ENCODE results near the gene ZBTB2. TPM values are rescaled to one million over a fixed set of nuclear protein-coding genes. Genes with fewer than 3 reads are reported as not detected.

ZBTB2 gene
- total RNA-seq, 1 donor from 2014 or later = 11.6 TPM

GRCh38 chr6:151338651-151339200 is 52.6 kb downstream of the ZBTB2 start:
- DNase-seq (ENCODE audit: low spot score) = no peak
- H3F3A ChIP-seq (ENCODE audit: low read depth) = no peaks in the 10 kb centered on the region
- H3K4me3 ChIP-seq = no peak overlapping the region
- no peaks in the 10 kb centered on the region for H3K36me3 ChIP-seq
- no peak overlapping the region for H2AFZ ChIP-seq (replicated peaks)
- H3K27me3 ChIP-seq = no peaks in the 10 kb centered on the region
- Mint-ChIP-seq H3K27me3 (ENCODE audit: insufficient read depth, low read depth) (peaks cover 3% of the 10 kb centered on the region), H3K27ac (no peak overlapping the region), H3K4me1 (peaks cover 7% of the 10 kb centered on the region), H3K9me3 (no peaks in the 10 kb centered on the region), H3K36me3 (peaks cover 13% of the 10 kb centered on the region), H3K4me3 (no peak overlapping the region)
- H3K27ac ChIP-seq = no peak overlapping the region
- H3K9ac ChIP-seq = no peak overlapping the region
- peaks cover 19% of the 10 kb centered on the region for H3K79me2 ChIP-seq (ENCODE audit: low read depth)
- no peaks in the 10 kb centered on the region for H4K20me1 ChIP-seq (ENCODE audit: low read depth)
- H3K9me3 ChIP-seq (ENCODE audit: low read depth) = no peaks in the 10 kb centered on the region
- H3K4me2 ChIP-seq = no peak overlapping the region
- TF ChIP-seq CTCF (IDR thresholded peaks at IDR 0.05) (no peak), EZH2phosphoT487 (IDR thresholded peaks at IDR 0.05) (no peak), EZH2 (IDR thresholded peaks at IDR 0.05) (no peak)
- no peaks in the 10 kb centered on the region for H3K4me1 ChIP-seq

DNA sequence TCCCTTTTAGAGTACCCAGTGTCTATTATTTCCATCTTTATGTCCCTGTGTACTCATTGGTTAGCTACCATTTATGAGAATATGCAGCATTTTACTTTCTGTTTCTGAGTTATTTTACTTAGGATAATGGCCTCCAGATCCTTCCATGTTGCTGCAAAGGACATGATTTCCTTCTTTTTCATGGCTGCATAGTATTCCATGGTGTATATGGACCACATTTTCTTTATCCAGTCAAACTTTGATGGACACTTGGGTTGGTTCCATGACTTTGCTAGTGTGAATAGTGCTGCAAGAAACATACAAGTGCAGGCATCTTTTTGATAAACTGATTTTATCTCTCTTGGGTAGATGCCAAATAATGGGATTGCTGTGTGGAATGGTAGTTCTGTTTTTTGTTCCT is 55.4 kb downstream of the ZBTB2 start:
- H3K4me1 ChIP-seq = peaks cover 4% of the 10 kb centered on the region
- H3K9me3 Mint-ChIP-seq = no peaks in the 10 kb centered on the region

GRCh38 chr6:151330130-151330696 is 61.1 kb downstream of the ZBTB2 start:
- DNase-seq (ENCODE audit: low spot score) = no peak
- no peak overlapping the region for H3K4me2 ChIP-seq
- H4K20me1 ChIP-seq (ENCODE audit: low read depth) = no peaks in the 10 kb centered on the region
- Mint-ChIP-seq H3K4me3 (no peak overlapping the region), H3K36me3 (peaks cover 16% of the 10 kb centered on the region), H3K9me3 (no peaks in the 10 kb centered on the region), H3K4me1 (peaks cover 28% of the 10 kb centered on the region), H3K27me3 (ENCODE audit: insufficient read depth, low read depth) (peaks cover 5% of the 10 kb centered on the region), H3K27ac (peak overlapping the region; percentile 50)
- no peak overlapping the region for H3K27ac ChIP-seq
- H3K4me3 ChIP-seq = no peak overlapping the region
- H3K4me1 ChIP-seq = peaks cover 4% of the 10 kb centered on the region
- H3K27me3 ChIP-seq = no peaks in the 10 kb centered on the region
- H3K36me3 ChIP-seq = no peaks in the 10 kb centered on the region
- no peak for TF ChIP-seq EZH2 (IDR thresholded peaks at IDR 0.05)
- TF ChIP-seq CTCF (IDR thresholded peaks at IDR 0.05) = no peak
- TF ChIP-seq EZH2phosphoT487 (IDR thresholded peaks at IDR 0.05) = no peak
- peaks cover 9% of the 10 kb centered on the region for H3K79me2 ChIP-seq (ENCODE audit: low read depth)
- H3K9ac ChIP-seq = no peak overlapping the region
- no peak overlapping the region for H2AFZ ChIP-seq (replicated peaks)
- H3F3A ChIP-seq (ENCODE audit: low read depth) = no peaks in the 10 kb centered on the region
- no peaks in the 10 kb centered on the region for H3K9me3 ChIP-seq (ENCODE audit: low read depth)

More for the DNA sequence above, 55.4 kb downstream of the ZBTB2 start:
- Histone ChIP-seq H3K27ac (no peak overlapping the region), H4K20me1 (ENCODE audit: low read depth) (no peaks in the 10 kb centered on the region), H3K79me2 (ENCODE audit: low read depth) (peaks cover 13% of the 10 kb centered on the region), H3K36me3 (no peaks in the 10 kb centered on the region), H3K27me3 (no peaks in the 10 kb centered on the region), H3K9me3 (ENCODE audit: low read depth) (no peaks in the 10 kb centered on the region), H3K4me3 (no peak overlapping the region), H3F3A (ENCODE audit: low read depth) (no peaks in the 10 kb centered on the region), H3K4me2 (no peak overlapping the region), H2AFZ (replicated peaks) (no peak overlapping the region), H3K9ac (no peak overlapping the region)
- DNase-seq (ENCODE audit: low spot score) = no peak
- H3K36me3 Mint-ChIP-seq = peaks cover 11% of the 10 kb centered on the region
- H3K4me1 Mint-ChIP-seq = peaks cover 18% of the 10 kb centered on the region
- H3K27ac Mint-ChIP-seq = no peak overlapping the region
- no peak overlapping the region for H3K4me3 Mint-ChIP-seq
- TF ChIP-seq CTCF (IDR thresholded peaks at IDR 0.05) (no peak), EZH2 (IDR thresholded peaks at IDR 0.05) (no peak), EZH2phosphoT487 (IDR thresholded peaks at IDR 0.05) (no peak)
- H3K27me3 Mint-ChIP-seq (ENCODE audit: insufficient read depth, low read depth) = peaks cover 3% of the 10 kb centered on the region

All from neural progenitor cell (in vitro differentiated cells).